ELF-1 (cell line): ENCODE data around the gene CHGA.

Source experiments
- DNase-seq: peaks from one replicate; pipeline ENCODE4 v3.0.0-alpha.2; 2016; ENCODE audit warnings: low read depth, low spot score

The CHGA gene

DNA sequence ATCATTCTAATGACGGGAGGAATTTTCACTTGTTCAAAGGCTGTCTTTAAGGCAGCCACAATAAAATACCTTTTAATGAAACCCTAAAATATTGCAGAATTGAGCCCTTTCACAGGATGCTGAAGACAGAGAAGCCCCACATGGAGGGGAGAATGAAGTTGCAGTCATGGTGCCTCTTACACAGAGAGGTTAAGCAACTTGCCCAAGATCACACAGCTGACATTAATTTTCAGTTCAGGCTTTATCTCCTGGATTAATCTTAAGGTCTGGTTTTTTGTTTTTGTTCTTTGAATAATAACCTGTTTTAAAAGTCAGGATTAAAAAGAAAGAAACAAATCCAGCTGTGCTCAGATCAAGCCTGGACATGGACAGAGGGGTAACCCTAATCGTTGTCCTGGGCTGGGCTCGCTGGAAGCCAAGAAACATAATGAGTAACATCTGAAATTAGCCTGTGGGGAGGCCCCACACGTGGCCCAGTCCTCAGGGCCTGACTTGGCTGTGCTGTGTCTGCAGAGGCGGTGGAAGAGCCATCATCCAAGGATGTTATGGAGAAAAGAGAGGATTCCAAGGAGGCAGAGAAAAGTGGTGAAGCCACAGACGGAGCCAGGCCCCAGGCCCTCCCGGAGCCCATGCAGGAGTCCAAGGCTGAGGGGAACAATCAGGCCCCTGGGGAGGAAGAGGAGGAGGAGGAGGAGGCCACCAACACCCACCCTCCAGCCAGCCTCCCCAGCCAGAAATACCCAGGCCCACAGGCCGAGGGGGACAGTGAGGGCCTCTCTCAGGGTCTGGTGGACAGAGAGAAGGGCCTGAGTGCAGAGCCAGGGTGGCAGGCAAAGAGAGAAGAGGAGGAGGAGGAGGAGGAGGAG is 8.0 kb downstream of the CHGA start:
- no peak for DNase-seq

GRCh38 chr14:92931681-92932447 is 8.9 kb downstream of the CHGA start:
- DNase-seq: no peak

- DNase-seq: no peak
Measured at GRCh38 chr14:92932448-92933395, 9.8 kb downstream of the CHGA start.

GRCh38 chr14:92933481-92933880 is 10.5 kb downstream of the CHGA start:
- no peak for DNase-seq

- DNase-seq: peak; percentile 27
Measured at GRCh38 chr14:92934196-92935085, 11.5 kb downstream of the CHGA start.

DNA sequence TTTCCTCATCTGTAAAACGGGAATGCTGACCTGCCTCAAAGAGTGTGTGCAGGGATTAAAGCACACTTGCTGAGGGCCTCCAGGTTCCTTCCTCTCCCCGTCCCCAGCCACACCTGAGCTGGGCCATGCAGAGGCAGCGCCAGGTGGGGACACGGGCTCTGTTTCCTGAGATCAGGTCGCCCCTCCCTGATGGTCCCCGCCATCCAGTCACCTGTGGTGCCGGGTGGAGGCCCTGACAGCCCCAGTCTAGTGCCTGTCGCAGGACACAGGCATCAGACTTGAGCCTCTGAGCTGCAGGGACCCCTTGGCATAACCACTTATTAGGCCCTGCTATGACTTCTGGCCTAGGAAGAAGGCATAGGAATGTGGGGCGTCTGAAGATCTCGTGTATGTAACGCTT is 12.5 kb downstream of the CHGA start:
- DNase-seq: no peak

GRCh38 chr14:92936085-92936484 is 13.1 kb downstream of the CHGA start:
- no peak for DNase-seq

DNA sequence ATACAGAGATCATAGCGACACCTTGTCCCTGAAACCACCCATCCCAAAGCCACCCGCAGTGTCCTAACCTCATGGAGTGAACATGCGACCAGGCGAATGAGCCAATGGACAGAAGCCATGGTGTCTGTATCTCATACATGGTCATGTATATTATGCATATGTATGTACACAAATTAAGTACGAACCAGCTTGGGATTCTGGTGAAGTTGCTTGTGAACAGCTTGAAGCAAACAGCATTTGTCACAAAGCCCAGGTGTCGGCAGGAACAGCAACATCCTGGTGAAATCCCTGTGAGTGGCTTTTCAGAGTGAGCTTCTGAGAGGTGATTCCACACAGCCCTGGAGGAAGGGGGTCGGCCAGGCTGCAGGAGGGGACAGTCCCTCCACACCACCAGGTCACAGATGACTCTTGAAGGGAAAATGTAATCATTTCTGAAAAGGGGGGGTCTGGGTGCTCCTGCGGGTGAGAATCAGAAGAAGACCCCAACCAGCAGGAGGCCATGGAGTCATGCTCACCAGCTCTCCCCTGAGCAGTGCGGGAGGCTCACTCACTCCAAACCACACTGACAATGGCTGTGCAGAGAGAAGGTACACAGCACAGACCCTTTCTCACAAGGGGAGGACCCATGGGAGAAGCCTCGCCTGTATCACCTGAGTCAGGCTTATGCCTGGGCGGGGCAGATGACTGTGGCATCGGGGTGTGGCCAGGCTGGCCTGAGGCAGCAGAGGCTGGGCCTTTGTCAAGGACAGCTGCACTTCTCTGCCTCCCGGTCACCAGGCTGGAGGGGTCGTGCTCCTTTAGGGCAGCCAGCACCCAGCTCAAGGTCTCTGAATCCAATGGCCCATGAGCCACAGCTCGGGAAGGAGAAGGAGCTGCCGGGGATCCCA is 14.3 kb downstream of the CHGA start:
- no peak for DNase-seq

GRCh38 chr14:92938235-92938875 is 15.4 kb downstream of the CHGA start:
- no peak for DNase-seq

DNA sequence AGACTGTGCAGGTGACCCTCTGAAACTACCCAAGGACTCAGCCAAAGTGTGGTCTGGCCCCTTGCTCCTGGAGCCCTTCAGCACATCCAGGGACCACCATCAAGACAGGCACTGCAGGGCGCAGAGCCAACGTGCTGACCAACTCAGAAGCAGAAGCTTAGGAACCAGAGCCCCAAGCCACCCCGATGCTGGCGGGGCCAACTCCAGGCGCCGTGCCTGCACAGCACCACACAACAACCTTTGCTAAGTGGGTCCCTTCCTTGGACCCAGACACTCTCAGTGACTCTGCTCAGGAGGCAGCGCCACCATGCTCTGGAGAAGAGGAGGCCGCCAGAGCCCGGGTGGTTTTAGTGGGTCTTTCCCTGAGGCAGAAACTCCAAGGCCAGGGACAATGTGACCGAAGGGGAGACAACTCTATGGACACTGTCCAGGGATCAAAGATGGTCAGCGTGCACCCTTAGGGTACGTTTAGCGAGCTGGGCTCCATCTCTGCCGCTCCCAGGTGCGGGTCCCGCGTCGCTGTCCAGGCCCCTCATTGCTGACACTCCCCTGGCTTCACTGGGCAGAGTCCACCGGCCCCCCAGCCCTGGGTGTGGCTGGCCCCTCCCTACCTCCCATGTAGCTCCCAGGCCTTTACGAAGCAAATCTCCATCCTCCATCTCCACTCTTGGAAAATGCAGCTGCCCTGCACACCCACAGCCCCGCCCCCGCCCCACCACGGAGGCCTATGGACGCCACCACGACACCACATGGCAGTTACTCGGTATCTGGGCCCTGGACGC is 16.1 kb downstream of the CHGA start:
- DNase-seq: no peak

DNA sequence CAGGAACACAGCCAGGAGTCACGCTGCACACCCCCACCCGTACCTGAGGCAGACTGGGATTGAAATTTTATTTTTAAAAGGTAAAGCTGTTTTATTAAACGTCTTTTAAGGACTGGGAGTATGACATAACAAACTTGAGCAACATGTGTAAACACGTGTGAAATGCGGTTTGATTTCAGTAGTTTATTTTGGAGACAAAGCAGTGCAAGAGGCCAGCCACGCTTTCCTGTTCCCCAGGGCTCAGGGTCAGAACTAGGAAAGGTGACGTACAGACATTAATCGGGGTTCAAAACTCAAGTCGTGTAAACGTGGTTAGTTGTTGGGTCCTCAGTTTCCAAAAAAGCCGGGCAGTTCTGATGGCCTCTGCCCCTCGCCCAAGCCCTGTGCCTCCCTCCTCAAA is 16.7 kb downstream of the CHGA start:
- no peak for DNase-seq

- no peak for DNase-seq
Measured at GRCh38 chr14:92940543-92940942, 17.6 kb downstream of the CHGA start.

- DNase-seq: no peak
Measured at GRCh38 chr14:92941531-92941930, 18.6 kb downstream of the CHGA start.

GRCh38 chr14:92942136-92942535 is 19.2 kb downstream of the CHGA start:
- no peak for DNase-seq

- DNase-seq: peak; percentile 31
Measured at GRCh38 chr14:92942576-92942975, 19.6 kb downstream of the CHGA start.

- no peak for DNase-seq
Measured at GRCh38 chr14:92942976-92943710, 20.2 kb downstream of the CHGA start.

GRCh38 chr14:92943855-92944570 is 21.1 kb downstream of the CHGA start:
- peak; percentile 21 for DNase-seq
